ENCODE measurements around the gene AGBL4.

Gene AGBL4

GRCh38 chr1:48999321-48999720, 1024.4 kb downstream of the AGBL4 start:
- TF ChIP-seq CTCF (conservative IDR thresholded peaks at IDR 0.05): no peak
- no peak overlapping the region for H3K27ac ChIP-seq

GRCh38 chr1:48996311-48996710, 1027.4 kb downstream of the AGBL4 start:
- TF ChIP-seq CTCF (conservative IDR thresholded peaks at IDR 0.05): no peak
- H3K27ac ChIP-seq: no peak overlapping the region

- TF ChIP-seq CTCF (conservative IDR thresholded peaks at IDR 0.05): no peak
- no peak overlapping the region for H3K27ac ChIP-seq
These were observed 1035.0 kb downstream of the AGBL4 start for GRCh38 chr1:48988633-48989197.

- no peak overlapping the region for H3K27ac ChIP-seq
- TF ChIP-seq CTCF (conservative IDR thresholded peaks at IDR 0.05): no peak
These were observed 1043.8 kb downstream of the AGBL4 start for GRCh38 chr1:48979940-48980339.

- no peak for TF ChIP-seq CTCF (conservative IDR thresholded peaks at IDR 0.05)
- H3K27ac ChIP-seq: peak overlapping the region; percentile 57
These were observed 1045.3 kb downstream of the AGBL4 start for GRCh38 chr1:48978413-48978812.

GRCh38 chr1:48977273-48977672, 1046.5 kb downstream of the AGBL4 start:
- H3K27ac ChIP-seq: no peak overlapping the region
- TF ChIP-seq CTCF (conservative IDR thresholded peaks at IDR 0.05): no peak

- no peak overlapping the region for H3K27ac ChIP-seq
- TF ChIP-seq CTCF (conservative IDR thresholded peaks at IDR 0.05): no peak
These were observed 1053.8 kb downstream of the AGBL4 start for GRCh38 chr1:48969971-48970370.
